ENCODE data around the gene BLOC1S3.

- TF ChIP-seq POLR2A (IDR thresholded peaks at IDR 0.05; ENCODE audit: low read depth, low read length) (no peak), CTCF (conservative IDR thresholded peaks at IDR 0.05; ENCODE audit: low read depth, low read length) (no peak), RAD21 (IDR thresholded peaks at IDR 0.05; ENCODE audit: low read length) (no peak), MAFK (IDR thresholded peaks at IDR 0.05; ENCODE audit: low read depth, low read length) (no peak), MAZ (IDR thresholded peaks at IDR 0.05; ENCODE audit: borderline replicate concordance, low read depth, low read length) (no peak), RCOR1 (IDR thresholded peaks at IDR 0.05; ENCODE audit: insufficient replicate concordance, low read length) (no peak), FOS (IDR thresholded peaks at IDR 0.05; ENCODE audit: low read depth, low read length) (no peak), SMC3 (IDR thresholded peaks at IDR 0.05; ENCODE audit: low read depth, low read length) (no peak), BHLHE40 (IDR thresholded peaks at IDR 0.05; ENCODE audit: low read depth, low read length) (no peak), NFE2L2 (IDR thresholded peaks at IDR 0.05; ENCODE audit: low read depth, low read length) (no peak), USF2 (IDR thresholded peaks at IDR 0.05; ENCODE audit: low read depth, low read length) (no peak), CEBPB (IDR thresholded peaks at IDR 0.05; ENCODE audit: low read depth, low read length) (no peak), MXI1 (IDR thresholded peaks at IDR 0.05; ENCODE audit: borderline replicate concordance, low read depth, low read length) (no peak), RFX5 (IDR thresholded peaks at IDR 0.05; ENCODE audit: low read depth, low read length) (no peak)
Observed at GRCh38 chr19:45137179-45137761, 41.3 kb upstream of the BLOC1S3 start.
